ENCODE results near the gene NOM1. TPM values are rescaled to one million over a fixed set of nuclear protein-coding genes. Genes with fewer than 3 reads are reported as not detected.

The NOM1 gene
- total RNA-seq, 1 experiment from 2014 or later: 31.7 TPM

- no CpG with 5 or more reads among the region's 75 CpGs for WGBS (ENCODE audit: extremely low coverage, insufficient read length, low lambda C conversion rate)
- Mint-ChIP-seq H3K9me3 (peaks cover 0 to 9% of the 10 kb centered on the region in 2 experiments; a peak in 2 of 5 replicates), H3K4me1 (peaks cover 12 to 29% of the 10 kb centered on the region in 2 experiments), H3K27ac (no peak overlapping the region), H3K36me3 (ENCODE audit: insufficient read depth in 1 of 3, low read depth in 3 of 3) (no peaks in the 10 kb centered on the region; a peak in 1 of 7 replicates), H3K27me3 (ENCODE audit: low read depth) (peaks cover 97% of the 10 kb centered on the region), H3K4me3 (peak overlapping the region; percentile 45 to 74)
- H3K4me1 ChIP-seq (ENCODE audit: insufficient read depth, low read length): 0 out of 2 replicates have a peak, but pooled peaks cover 4% of the 10 kb centered on the region
- peak overlapping the region; percentile 32 for H3K4me2 ChIP-seq (ENCODE audit: insufficient read depth, insufficient read length, low read length)
- H3K9ac ChIP-seq (ENCODE audit: extremely low read depth, insufficient read length, low read length): no peak overlapping the region
- H2BK5ac ChIP-seq (ENCODE audit: insufficient read length, low read length): no peak overlapping the region
- no peak overlapping the region for H2BK20ac ChIP-seq (ENCODE audit: low read depth, low read length, poor library complexity, severe bottlenecking)
- no peak for TF ChIP-seq CTCF (conservative IDR thresholded peaks at IDR 0.05)
- peak; percentile 56 for DNase-seq
- no peak overlapping the region for H2BK15ac ChIP-seq (ENCODE audit: low read depth, low read length)
- H3K79me1 ChIP-seq (ENCODE audit: insufficient read depth, low read depth, low read length, poor library complexity, severe bottlenecking): no peaks in the 10 kb centered on the region
- no peak overlapping the region for H4K8ac ChIP-seq (replicated peaks; ENCODE audit: insufficient read length, low read depth, low read length)
- H3K4ac ChIP-seq (ENCODE audit: low read depth, low read length): no peak overlapping the region
- no peaks in the 10 kb centered on the region for H3K79me2 ChIP-seq (ENCODE audit: insufficient read depth, low read length)
- H4K20me1 ChIP-seq (ENCODE audit: control insufficient read depth, insufficient read depth, insufficient read length): no peaks in the 10 kb centered on the region
- no peaks in the 10 kb centered on the region for H3K9me3 ChIP-seq (ENCODE audit: control insufficient read depth, low read depth, low read length)
- peaks cover 80% of the 10 kb centered on the region for H3K27me3 ChIP-seq (ENCODE audit: insufficient read depth, low read length)
- H2AFZ ChIP-seq (ENCODE audit: low read length): no peak overlapping the region
- no peak overlapping the region for H3T11ph ChIP-seq (ENCODE audit: low read length)
- no peak overlapping the region for H3K56ac ChIP-seq (ENCODE audit: insufficient read length, low read depth, low read length)
- no peak overlapping the region for H2AK5ac ChIP-seq (ENCODE audit: insufficient read length, low read length)
- no peak overlapping the region for H3K27ac ChIP-seq (ENCODE audit: insufficient read length, low read depth, low read length)
- no peak overlapping the region for H3K14ac ChIP-seq (ENCODE audit: insufficient read depth, low read length)
- H2BK12ac ChIP-seq (ENCODE audit: insufficient read length, low read depth, low read length): no peak overlapping the region
- H4K91ac ChIP-seq (ENCODE audit: insufficient read length, low read depth, low read length): no peak overlapping the region
- no peak overlapping the region for H2BK120ac ChIP-seq (ENCODE audit: low read depth, low read length, poor library complexity, severe bottlenecking)
- no peak overlapping the region for H4K5ac ChIP-seq (ENCODE audit: insufficient read length, low read depth, low read length)
- no peaks in the 10 kb centered on the region for H3K23me2 ChIP-seq (ENCODE audit: insufficient read length, low read depth, low read length, poor library complexity, severe bottlenecking)
- H3K23ac ChIP-seq (ENCODE audit: insufficient read length, low read depth, low read length): no peak overlapping the region
- no peak overlapping the region for H3K18ac ChIP-seq (ENCODE audit: insufficient read length, low read depth, low read length)
Observed at GRCh38 chr7:156999958-157000726, 50.6 kb downstream of the NOM1 start.

Data from H9 (cell line).